MG63 (cell line): ENCODE data around the gene PRRT1. TPM values are rescaled to one million over a fixed set of nuclear protein-coding genes. Genes with fewer than 3 reads are reported as not detected.

Experiments used
- DNase-seq: peaks from one replicate; pipeline ENCODE4 v3.0.0-alpha.2; 2020
- H3K27me3 ChIP-seq: fragments of 250-450 bp; sonication (Bioruptor Pico); 2 replicates; pipeline ENCODE4 v1.5.1; 2020; ENCODE audit warnings: mild to moderate bottlenecking, moderate library complexity
- H3K36me3 ChIP-seq: fragments of 250-450 bp; sonication (Bioruptor Pico); 2 replicates; pipeline ENCODE4 v1.5.1; 2020; ENCODE audit warnings: mild to moderate bottlenecking, moderate library complexity
- H3K4me3 ChIP-seq: fragments of 250-450 bp; sonication (Bioruptor Pico); 2 replicates; pipeline ENCODE4 v1.5.1; 2020; ENCODE audit warnings: mild to moderate bottlenecking, moderate library complexity
- H3K9me3 ChIP-seq: fragments of 250-450 bp; sonication (Bioruptor Pico); 2 replicates; pipeline ENCODE4 v1.5.1; 2020; ENCODE audit warnings: mild to moderate bottlenecking, moderate library complexity
- total RNA-seq: library from RNA; depleted of rRNA; stranded (reverse); fragments of >200 nt; shearing (Covaris generic); gene quantifications from 2 replicates; pipeline ENCODE4 v1.2.3, GENCODE V29; 2014; ENCODE audit warnings: low replicate concordance

PRRT1 gene
- total RNA-seq, 1 experiment from 2014 or later = not detected

DNA sequence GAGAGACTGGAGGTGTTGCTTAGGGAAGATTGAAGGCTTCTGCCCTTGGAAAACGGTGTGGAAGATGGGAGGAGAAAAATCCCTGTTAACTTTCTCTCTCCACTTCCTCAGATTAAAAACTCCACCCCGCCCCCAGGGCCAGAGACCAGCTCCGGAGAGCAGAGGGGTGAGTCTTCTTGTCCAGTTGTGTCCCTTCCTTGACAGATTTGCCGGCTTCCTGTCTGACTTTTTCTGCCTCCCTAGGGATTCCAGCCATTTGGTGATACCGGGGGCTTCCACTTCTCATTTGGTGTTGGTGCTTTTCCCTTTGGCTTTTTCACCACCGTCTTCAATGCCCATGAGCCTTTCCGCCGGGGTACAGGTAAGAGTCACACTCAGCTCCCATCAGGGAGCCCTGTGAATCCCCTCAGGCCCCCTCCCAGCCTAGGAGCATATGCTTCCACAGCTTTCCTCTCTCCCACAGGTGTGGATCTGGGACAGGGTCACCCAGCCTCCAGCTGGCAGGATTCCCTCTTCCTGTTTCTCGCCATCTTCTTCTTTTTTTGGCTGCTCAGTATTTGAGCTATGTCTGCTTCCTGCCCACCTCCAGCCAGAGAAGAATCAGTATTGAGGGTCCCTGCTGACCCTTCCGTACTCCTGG lies 28.1 kb upstream of the PRRT1 start:
- Histone ChIP-seq H3K4me3 (no peak overlapping the region), H3K36me3 (no peaks in the 10 kb centered on the region), H3K9me3 (no peaks in the 10 kb centered on the region), H3K27me3 (no peaks in the 10 kb centered on the region)
- DNase-seq = no peak

- peak overlapping the region; percentile 66 for H3K4me3 ChIP-seq
- no peak for DNase-seq
- no peaks in the 10 kb centered on the region for H3K27me3 ChIP-seq
- H3K9me3 ChIP-seq = no peaks in the 10 kb centered on the region
- no peaks in the 10 kb centered on the region for H3K36me3 ChIP-seq
These were observed 27.1 kb upstream of the PRRT1 start for GRCh38 chr6:32178547-32179440.

GRCh38 chr6:32177788-32178546 lies 26.2 kb upstream of the PRRT1 start, which contains the start of gene RNF5:
RNF5 (plus strand) TSS chr6:32178405; CDS start chr6:32178512, 107 bp downstream.
- peak; percentile 95 for DNase-seq
- Histone ChIP-seq H3K4me3 (peak within 1 kb of the TSS; percentile 66), H3K27me3 (no peaks in the 10 kb centered on the region), H3K36me3 (no peaks in the 10 kb centered on the region), H3K9me3 (no peaks in the 10 kb centered on the region)

DNA sequence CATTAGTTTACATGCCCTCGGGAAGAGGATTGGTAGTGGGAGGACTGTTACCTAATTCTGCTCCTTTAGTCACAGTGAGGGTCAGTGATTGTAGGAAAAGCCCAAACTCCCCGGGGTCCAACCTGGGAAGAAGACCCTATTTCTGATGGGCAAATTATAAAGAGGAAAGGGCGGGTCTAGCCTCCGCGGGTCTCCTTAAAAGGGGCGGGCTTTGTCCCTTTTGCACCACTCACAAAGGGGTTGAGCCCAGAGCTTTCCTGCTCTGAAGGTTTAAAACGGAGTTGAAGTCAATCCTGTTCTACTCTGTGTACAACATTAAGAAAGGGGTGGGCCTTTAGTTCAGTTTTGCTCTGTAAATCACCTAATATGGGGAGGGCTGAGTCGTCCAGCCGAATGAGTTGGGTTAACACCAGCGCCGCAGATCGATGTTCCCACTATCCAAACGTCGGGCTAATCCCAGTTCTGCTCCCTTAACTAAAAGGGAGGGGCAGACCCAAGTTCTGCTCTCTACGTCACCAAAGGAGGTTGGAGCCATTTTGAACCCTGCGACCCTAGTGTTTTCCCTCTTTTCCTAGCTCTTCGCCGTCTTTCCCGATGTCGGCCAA lies 25.5 kb upstream of the PRRT1 start:
- DNase-seq = no peak
- Histone ChIP-seq H3K9me3 (no peaks in the 10 kb centered on the region), H3K4me3 (peak overlapping the region; percentile 66), H3K27me3 (no peaks in the 10 kb centered on the region), H3K36me3 (no peaks in the 10 kb centered on the region)

GRCh38 chr6:32176476-32177182 lies 24.9 kb upstream of the PRRT1 start:
- peak overlapping the region; percentile 66 for H3K4me3 ChIP-seq
- H3K36me3 ChIP-seq = no peaks in the 10 kb centered on the region
- H3K27me3 ChIP-seq = no peaks in the 10 kb centered on the region
- no peak for DNase-seq
- H3K9me3 ChIP-seq = no peaks in the 10 kb centered on the region

DNA sequence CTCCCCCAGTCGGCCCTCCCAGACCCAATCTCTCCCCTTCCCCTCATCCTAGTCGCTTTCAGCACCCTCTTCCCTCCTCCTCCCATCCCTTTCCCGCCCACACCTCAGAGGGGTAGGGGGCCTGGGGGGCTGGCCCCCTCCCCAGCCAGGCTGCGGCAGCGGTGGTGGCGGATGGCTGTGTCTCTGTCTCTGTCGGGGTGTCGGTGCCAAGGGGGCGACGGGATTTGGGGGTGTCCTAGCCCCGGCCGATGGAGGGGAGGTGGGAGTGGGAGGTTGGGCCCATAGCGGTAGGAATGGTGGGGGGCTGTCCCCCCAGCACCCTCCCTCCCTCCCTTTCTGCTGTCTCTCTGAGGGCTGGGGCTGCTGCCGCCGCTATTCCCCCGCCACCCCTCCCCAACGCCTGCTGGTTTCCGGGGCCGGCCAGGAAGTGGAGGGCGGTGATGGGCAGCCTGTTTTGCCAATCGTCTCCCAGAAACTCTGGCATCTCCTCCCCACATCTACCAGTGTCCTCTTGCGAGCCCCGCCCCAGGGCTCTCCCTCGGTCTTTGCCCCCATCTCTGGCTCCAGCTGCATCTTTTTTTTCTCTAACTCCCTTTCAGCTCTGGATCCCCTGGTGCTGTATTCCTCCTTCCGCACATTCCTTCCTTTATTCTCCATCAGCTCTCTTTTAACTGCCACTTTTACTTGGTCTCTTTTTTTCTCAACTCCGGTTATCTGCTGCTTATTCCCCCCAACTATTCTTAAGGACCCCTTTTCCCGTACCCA lies 24.2 kb upstream of the PRRT1 start, which contains the start of gene AGPAT1:
TSS of gene AGPAT1 (minus strand) at position 374 of the 765 bp plus-strand sequence. CDS start 4,588 bp downstream, outside the sequence.
- no peaks in the 10 kb centered on the region for H3K27me3 ChIP-seq
- no peaks in the 10 kb centered on the region for H3K9me3 ChIP-seq
- no peaks in the 10 kb centered on the region for H3K36me3 ChIP-seq
- peak within 1 kb of the TSS; percentile 66 for H3K4me3 ChIP-seq
- DNase-seq = peak; percentile 95

- Histone ChIP-seq H3K9me3 (no peaks in the 10 kb centered on the region), H3K36me3 (no peaks in the 10 kb centered on the region), H3K27me3 (no peaks in the 10 kb centered on the region), H3K4me3 (peak overlapping the region; percentile 66)
- no peak for DNase-seq
These were observed 23.6 kb upstream of the PRRT1 start for GRCh38 chr6:32175322-32175710.

DNA sequence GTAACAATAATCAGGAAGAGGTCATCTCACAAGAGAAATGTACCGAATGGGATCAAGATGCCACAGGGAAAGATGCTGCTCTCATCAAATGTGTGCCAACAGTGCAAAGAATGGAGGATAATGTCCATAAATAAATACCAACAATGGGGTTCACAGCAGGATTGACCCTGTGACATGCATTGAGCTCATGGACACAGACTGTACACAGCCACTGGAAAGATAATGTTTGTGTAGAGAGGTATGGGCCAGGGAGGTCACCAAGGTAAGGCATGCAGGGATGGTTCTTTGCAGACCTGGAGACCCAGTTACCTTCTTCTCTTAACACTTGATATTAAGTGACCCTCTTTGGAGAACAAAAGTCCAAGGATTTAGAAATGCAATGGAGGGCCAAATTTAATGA lies 22.7 kb upstream of the PRRT1 start:
- Histone ChIP-seq H3K9me3 (no peaks in the 10 kb centered on the region), H3K27me3 (no peaks in the 10 kb centered on the region), H3K36me3 (no peaks in the 10 kb centered on the region), H3K4me3 (no peak overlapping the region)
- DNase-seq = no peak

DNA sequence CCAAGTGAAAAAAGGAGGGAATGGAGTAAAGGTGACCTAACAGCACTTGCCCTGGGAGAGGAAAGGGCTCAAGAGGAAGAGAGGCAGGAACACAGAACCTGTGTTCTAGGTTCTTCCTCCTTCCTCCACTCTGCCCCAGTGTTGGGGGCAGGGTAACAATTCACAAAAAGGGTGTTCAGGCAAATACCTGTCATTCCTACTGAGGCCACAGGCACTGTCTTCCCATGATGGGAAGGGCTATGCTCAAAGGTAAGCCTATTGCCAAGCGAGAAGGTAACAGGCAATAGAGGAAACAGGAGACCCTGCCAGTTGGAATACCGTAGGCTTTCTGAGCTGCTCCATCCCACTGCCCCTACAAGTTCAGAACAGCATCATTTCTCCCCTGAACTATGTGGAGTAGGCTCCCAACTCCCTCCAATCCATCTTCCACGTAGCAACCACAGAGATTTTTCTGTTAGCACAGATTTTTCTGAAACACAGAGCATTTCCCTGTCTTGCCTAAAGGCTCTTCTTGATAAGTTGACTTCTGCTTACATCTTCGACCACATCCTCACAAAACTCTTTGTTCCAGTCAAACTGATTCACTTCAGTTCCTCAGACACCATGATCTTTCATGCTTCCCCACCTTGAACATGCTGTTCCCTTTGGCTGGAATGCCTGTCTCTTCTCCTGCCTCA lies 21.4 kb upstream of the PRRT1 start:
- no peaks in the 10 kb centered on the region for H3K36me3 ChIP-seq
- no peaks in the 10 kb centered on the region for H3K9me3 ChIP-seq
- no peak overlapping the region for H3K4me3 ChIP-seq
- DNase-seq = no peak
- H3K27me3 ChIP-seq = no peaks in the 10 kb centered on the region

DNA sequence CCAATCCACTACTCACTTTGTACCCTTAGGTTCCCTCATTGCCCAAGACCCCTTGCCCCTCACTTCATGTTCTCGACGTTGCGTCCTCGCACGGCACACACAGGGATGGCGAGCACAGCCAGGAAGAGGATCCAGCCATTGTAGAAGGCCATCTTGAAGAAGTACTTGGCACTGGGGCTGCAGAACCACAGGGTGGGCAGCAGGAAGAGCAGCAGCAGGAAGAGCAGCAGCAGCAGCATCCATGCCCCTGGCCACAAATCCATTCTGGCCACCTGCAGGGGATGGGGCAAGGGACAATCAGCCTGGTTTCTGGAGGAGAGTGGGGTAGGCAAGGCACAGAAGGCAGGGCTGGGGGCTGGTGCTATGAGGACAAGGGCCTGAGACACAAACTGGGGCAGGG lies 19.5 kb upstream of the PRRT1 start:
- Histone ChIP-seq H3K4me3 (no peak overlapping the region), H3K27me3 (no peaks in the 10 kb centered on the region), H3K36me3 (no peaks in the 10 kb centered on the region), H3K9me3 (no peaks in the 10 kb centered on the region)
- DNase-seq = no peak

DNA sequence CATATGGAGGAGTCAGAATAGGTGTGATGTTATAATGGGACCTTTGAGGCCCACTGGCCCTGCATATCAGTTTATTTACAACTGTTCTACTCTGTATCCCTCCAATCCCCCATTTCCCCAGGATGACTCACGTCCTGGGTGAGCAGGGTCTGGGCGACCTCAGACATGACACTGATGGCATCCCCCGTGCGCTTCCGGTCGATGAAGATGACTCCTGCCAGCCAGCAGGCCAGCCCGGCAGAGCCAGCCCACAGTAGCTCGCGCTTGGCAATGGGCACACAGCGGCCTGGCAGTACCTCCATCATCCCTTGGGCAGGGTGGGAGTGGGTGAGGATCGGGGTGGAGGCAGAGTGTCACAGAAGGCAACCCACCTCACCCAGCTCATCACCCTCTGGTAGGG lies 18.6 kb upstream of the PRRT1 start:
- H3K36me3 ChIP-seq = no peaks in the 10 kb centered on the region
- no peak for DNase-seq
- H3K9me3 ChIP-seq = no peaks in the 10 kb centered on the region
- H3K4me3 ChIP-seq = no peak overlapping the region
- no peaks in the 10 kb centered on the region for H3K27me3 ChIP-seq

DNA sequence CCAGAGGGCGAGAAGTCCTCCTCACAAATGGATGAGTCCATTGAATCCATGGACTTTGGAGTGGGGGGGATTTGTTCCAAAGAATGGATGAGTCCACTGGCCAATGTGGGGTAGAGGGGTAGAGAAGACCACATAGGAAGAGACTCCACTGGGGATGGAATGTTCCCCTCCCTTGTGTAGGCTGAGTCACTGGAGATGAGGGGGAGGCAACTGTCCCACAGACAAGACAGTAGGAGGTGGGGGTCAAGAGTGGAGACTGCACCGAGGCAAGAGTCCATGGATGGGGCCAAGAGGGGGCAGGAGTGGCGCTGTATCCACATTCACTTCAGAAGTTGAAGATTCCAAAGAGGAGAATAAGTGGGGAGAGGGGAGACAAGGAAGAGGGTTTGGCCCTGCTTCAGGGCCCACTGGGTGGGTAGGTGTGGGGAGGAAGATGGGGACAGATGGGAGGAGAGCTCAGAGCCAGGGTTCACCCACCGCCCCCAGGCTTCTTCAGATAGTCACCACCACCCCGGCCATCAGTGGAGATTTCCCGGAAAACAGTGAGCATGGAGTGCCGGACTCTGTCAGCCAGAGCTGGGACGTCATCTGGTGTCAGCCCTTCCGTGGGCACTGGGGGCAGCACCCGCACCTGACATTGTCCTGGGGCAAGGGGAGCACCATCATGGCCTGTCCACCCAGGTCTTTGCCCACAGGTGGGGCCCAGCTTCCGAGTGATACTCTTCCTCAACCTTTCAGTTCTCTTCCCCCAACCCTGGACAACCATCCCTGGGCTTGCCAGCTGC lies 17.3 kb upstream of the PRRT1 start:
- Histone ChIP-seq H3K4me3 (no peak overlapping the region), H3K9me3 (no peaks in the 10 kb centered on the region), H3K36me3 (no peaks in the 10 kb centered on the region), H3K27me3 (no peaks in the 10 kb centered on the region)
- DNase-seq = no peak

- no peaks in the 10 kb centered on the region for H3K36me3 ChIP-seq
- DNase-seq = no peak
- no peaks in the 10 kb centered on the region for H3K27me3 ChIP-seq
- no peaks in the 10 kb centered on the region for H3K9me3 ChIP-seq
- no peak overlapping the region for H3K4me3 ChIP-seq
These were observed 16.6 kb upstream of the PRRT1 start for GRCh38 chr6:32168350-32168749.

- no peak for DNase-seq
- Histone ChIP-seq H3K36me3 (no peaks in the 10 kb centered on the region), H3K27me3 (no peaks in the 10 kb centered on the region)
These were observed 16.1 kb upstream of the PRRT1 start for GRCh38 chr6:32167761-32168262.

More at GRCh38 chr6:32167761-32168262, 16.1 kb upstream of the PRRT1 start:
- no peak overlapping the region for H3K4me3 ChIP-seq
- no peaks in the 10 kb centered on the region for H3K9me3 ChIP-seq
